DND-41 (cell line): ENCODE data around the gene ZDHHC17.

ENCODE experiments used
- ATAC-seq: fragments of 200-7000 bp; cut with Tn5 transposase; 3 replicates; pipeline ENCODE4 v1.9.1; 2021; ENCODE audit warnings: low read depth; ENCODE audit not compliant: insufficient read depth
- DNase-seq: peaks from one replicate; pipeline ENCODE4 v3.0.0-alpha.2; 2020
- H2AFZ ChIP-seq: 2 replicates; pipeline ENCODE4 v1.6.0; 2012; ENCODE audit warnings: low read depth, low read length
- H3K27ac ChIP-seq: 2 replicates; pipeline ENCODE4 v1.5.1; 2012; ENCODE audit warnings: low read length, inconsistent platforms
- H3K27me3 ChIP-seq: fragments of 200-600 bp; sonication (generic); 2 replicates; pipeline ENCODE4 v1.6.0; 2012; ENCODE audit warnings: low read length, mild to moderate bottlenecking, inconsistent platforms; ENCODE audit not compliant: insufficient read depth, poor library complexity
- H3K36me3 ChIP-seq: 2 replicates; pipeline ENCODE4 v1.5.1; 2012; ENCODE audit warnings: low read length, inconsistent platforms; ENCODE audit not compliant: insufficient read depth
- H3K4me1 ChIP-seq: 2 replicates; pipeline ENCODE4 v1.5.1; 2012; ENCODE audit warnings: mild to moderate bottlenecking, low read length; ENCODE audit not compliant: insufficient read depth
- H3K4me2 ChIP-seq: 2 replicates; pipeline ENCODE4 v1.6.0; 2012; ENCODE audit warnings: mild to moderate bottlenecking, moderate library complexity, low read length, inconsistent platforms; ENCODE audit not compliant: insufficient read depth
- H3K4me3 ChIP-seq, 2 experiments: fragments of 200-600 bp in 1 of 2; shearing (Covaris generic) in 1 of 2; 2 replicates each; pipeline ENCODE4 v1.5.1; 2012 to 2016; ENCODE audit warnings: inconsistent platforms in 2 of 2, low read length in 2 of 2, mild to moderate bottlenecking in 2 of 2, low read depth in 1 of 2, moderate library complexity in 1 of 2
- H3K79me2 ChIP-seq: 2 replicates; pipeline ENCODE4 v1.6.0; 2012; ENCODE audit warnings: low read length, inconsistent platforms; ENCODE audit not compliant: insufficient read depth
- H3K9ac ChIP-seq: 2 replicates; pipeline ENCODE4 v1.6.0; 2012; ENCODE audit warnings: low read depth, mild to moderate bottlenecking, inconsistent platforms, low read length, moderate library complexity
- H3K9me3 ChIP-seq: 2 replicates; pipeline ENCODE4 v1.5.1; 2012; ENCODE audit warnings: low read length, moderate library complexity, mild to moderate bottlenecking, inconsistent platforms; ENCODE audit not compliant: insufficient read depth, severe bottlenecking
- H4K20me1 ChIP-seq: 2 replicates; pipeline ENCODE4 v1.6.0; 2012; ENCODE audit warnings: low read length; ENCODE audit not compliant: insufficient read depth
- CTCF ChIP-seq: IDR thresholded peaks from 2 replicates; pipeline ENCODE4 v1.5.1; 2012; ENCODE audit warnings: borderline replicate concordance, low read length, moderate library complexity, mild to moderate bottlenecking; ENCODE audit not compliant: poor library complexity, severe bottlenecking; ENCODE audit errors: extremely low read depth
- EZH2 ChIP-seq: IDR thresholded peaks from 3 replicates; pipeline ENCODE4 v1.6.1; 2012; ENCODE audit warnings: borderline replicate concordance, low read depth, mild to moderate bottlenecking, moderate library complexity, low read length, inconsistent platforms; ENCODE audit not compliant: severe bottlenecking

ZDHHC17 gene

GRCh38 chr12:76746516-76746915 is 17.4 kb upstream of the ZDHHC17 start:
- Histone ChIP-seq H3K9me3 (no peaks in the 10 kb centered on the region), H3K4me2 (no peak overlapping the region), H3K27ac (no peak overlapping the region), H2AFZ (no peak overlapping the region), H4K20me1 (no peaks in the 10 kb centered on the region), H3K4me1 (no peaks in the 10 kb centered on the region), H3K27me3 (no peaks in the 10 kb centered on the region), H3K4me3 (no peak overlapping the region), H3K9ac (no peak overlapping the region), H3K79me2 (no peaks in the 10 kb centered on the region), H3K36me3 (no peaks in the 10 kb centered on the region)
- DNase-seq (no peak), ATAC-seq (no peak)
- TF ChIP-seq EZH2: no peak
- TF ChIP-seq CTCF: no peak

GRCh38 chr12:76747245-76747644 is 16.7 kb upstream of the ZDHHC17 start:
- H3K36me3 ChIP-seq: no peaks in the 10 kb centered on the region
- H3K9me3 ChIP-seq: no peaks in the 10 kb centered on the region
- H3K27ac ChIP-seq: no peak overlapping the region
- H3K4me2 ChIP-seq: no peak overlapping the region
- ATAC-seq: no peak
- no peak overlapping the region for H3K9ac ChIP-seq
- no peaks in the 10 kb centered on the region for H3K79me2 ChIP-seq
- no peak overlapping the region for H3K4me3 ChIP-seq
- H2AFZ ChIP-seq: no peak overlapping the region
- H4K20me1 ChIP-seq: no peaks in the 10 kb centered on the region
- no peaks in the 10 kb centered on the region for H3K27me3 ChIP-seq
- no peak for TF ChIP-seq CTCF
- TF ChIP-seq EZH2: no peak
- H3K4me1 ChIP-seq: no peaks in the 10 kb centered on the region
- no peak for DNase-seq

GRCh38 chr12:76755829-76756379 is 8.0 kb upstream of the ZDHHC17 start:
- ATAC-seq (no peak), DNase-seq (no peak)
- Histone ChIP-seq H3K9me3 (no peaks in the 10 kb centered on the region), H3K4me1 (no peaks in the 10 kb centered on the region), H4K20me1 (no peaks in the 10 kb centered on the region), H2AFZ (no peak overlapping the region), H3K27ac (no peak overlapping the region), H3K36me3 (no peaks in the 10 kb centered on the region), H3K9ac (no peak overlapping the region), H3K27me3 (peaks cover 3% of the 10 kb centered on the region), H3K4me3 (no peak overlapping the region), H3K79me2 (no peaks in the 10 kb centered on the region), H3K4me2 (no peak overlapping the region)
- TF ChIP-seq EZH2 (no peak), CTCF (no peak)

- Histone ChIP-seq H3K9me3 (no peaks in the 10 kb centered on the region), H3K27me3 (peaks cover 3% of the 10 kb centered on the region), H3K36me3 (no peaks in the 10 kb centered on the region), H3K79me2 (no peaks in the 10 kb centered on the region), H3K4me2 (no peak overlapping the region), H3K9ac (no peak overlapping the region), H3K4me3 (no peak overlapping the region), H4K20me1 (no peaks in the 10 kb centered on the region), H2AFZ (no peak overlapping the region), H3K4me1 (no peaks in the 10 kb centered on the region), H3K27ac (no peak overlapping the region)
- no peak for ATAC-seq
- DNase-seq: no peak
- TF ChIP-seq EZH2: no peak
- no peak for TF ChIP-seq CTCF
Observed at GRCh38 chr12:76757694-76758093, 6.2 kb upstream of the ZDHHC17 start.
